BE2C (cell line): ENCODE data around the gene AGRN.

ENCODE experiments used
- DNase-seq: peaks from one replicate; pipeline ENCODE4 v3.0.0-alpha.2; 2020
- H3K27me3 ChIP-seq: fragments of 250-450 bp; sonication (Bioruptor Pico); 2 replicates; pipeline ENCODE4 v1.5.1; 2020; ENCODE audit warnings: mild to moderate bottlenecking
- H3K36me3 ChIP-seq: fragments of 250-450 bp; sonication (Bioruptor Pico); 2 replicates; pipeline ENCODE4 v1.5.1; 2020; ENCODE audit warnings: mild to moderate bottlenecking
- H3K4me1 ChIP-seq: fragments of 250-450 bp; sonication (Bioruptor Pico); 2 replicates; pipeline ENCODE4 v1.5.1; 2020
- H3K4me3 ChIP-seq: 2 replicates; pipeline ENCODE4 v1.5.1; 2011; ENCODE audit warnings: low read depth, low read length
- H3K9me3 ChIP-seq: fragments of 250-450 bp; sonication (Bioruptor Pico); 2 replicates; pipeline ENCODE4 v1.5.1; 2020
- CTCF ChIP-seq: IDR thresholded peaks from 2 replicates; pipeline ENCODE4 v1.5.1; 2012; ENCODE audit warnings: mild to moderate bottlenecking, low read depth, low read length

Gene AGRN

GRCh38 chr1:1044455-1045078, 24.6 kb downstream of the AGRN start:
- Histone ChIP-seq H3K4me3 (no peak overlapping the region), H3K9me3 (no peaks in the 10 kb centered on the region), H3K27me3 (peaks cover 11% of the 10 kb centered on the region), H3K36me3 (no peaks in the 10 kb centered on the region), H3K4me1 (peaks cover 9% of the 10 kb centered on the region)
- no peak for DNase-seq
- TF ChIP-seq CTCF, result no peak

- DNase-seq, result no peak
- Histone ChIP-seq H3K4me1 (peaks cover 4% of the 10 kb centered on the region), H3K36me3 (no peaks in the 10 kb centered on the region), H3K27me3 (peaks cover 5% of the 10 kb centered on the region), H3K9me3 (no peaks in the 10 kb centered on the region), H3K4me3 (no peak overlapping the region)
- no peak for TF ChIP-seq CTCF
Observed at GRCh38 chr1:1045129-1045528, 25.2 kb downstream of the AGRN start.

GRCh38 chr1:1046243-1046642, 26.3 kb downstream of the AGRN start:
- TF ChIP-seq CTCF, result no peak
- no peak for DNase-seq
- Histone ChIP-seq H3K9me3 (no peaks in the 10 kb centered on the region), H3K4me1 (peaks cover 6% of the 10 kb centered on the region), H3K4me3 (no peak overlapping the region), H3K36me3 (no peaks in the 10 kb centered on the region), H3K27me3 (no peaks in the 10 kb centered on the region)

- H3K9me3 ChIP-seq, result no peaks in the 10 kb centered on the region
- no peak for TF ChIP-seq CTCF
- H3K27me3 ChIP-seq, result no peaks in the 10 kb centered on the region
- H3K36me3 ChIP-seq, result no peaks in the 10 kb centered on the region
- no peak overlapping the region for H3K4me3 ChIP-seq
- DNase-seq, result no peak
- peaks cover 6% of the 10 kb centered on the region for H3K4me1 ChIP-seq
Observed at GRCh38 chr1:1046767-1047166, 26.8 kb downstream of the AGRN start.

- H3K27me3 ChIP-seq, result no peaks in the 10 kb centered on the region
- no peak for DNase-seq
- peaks cover 6% of the 10 kb centered on the region for H3K4me1 ChIP-seq
- no peak for TF ChIP-seq CTCF
- no peaks in the 10 kb centered on the region for H3K9me3 ChIP-seq
- no peak overlapping the region for H3K4me3 ChIP-seq
- H3K36me3 ChIP-seq, result no peaks in the 10 kb centered on the region
Observed at GRCh38 chr1:1047407-1047806, 27.5 kb downstream of the AGRN start.

GRCh38 chr1:1047963-1048362, 28.0 kb downstream of the AGRN start:
- DNase-seq, result no peak
- no peaks in the 10 kb centered on the region for H3K36me3 ChIP-seq
- no peaks in the 10 kb centered on the region for H3K27me3 ChIP-seq
- no peaks in the 10 kb centered on the region for H3K9me3 ChIP-seq
- TF ChIP-seq CTCF, result no peak
- H3K4me3 ChIP-seq, result no peak overlapping the region
- peaks cover 6% of the 10 kb centered on the region for H3K4me1 ChIP-seq
